HEK293T (cell line): ENCODE data around the gene ITGA4.

Experiments used
- BHLHE40 ChIP-seq: fragments of 450-650 bp; IDR thresholded peaks from 2 replicates; pipeline ENCODE4 v1.6.1; 2016; ENCODE audit warnings: mild to moderate bottlenecking, moderate library complexity, borderline replicate concordance
- FOXA1 ChIP-seq: fragments of 450-650 bp; IDR thresholded peaks from 2 replicates; pipeline ENCODE4 v1.6.1; 2016; ENCODE audit warnings: mild to moderate bottlenecking
- FOXK2 ChIP-seq: fragments of 450-650 bp; IDR thresholded peaks from 2 replicates; pipeline ENCODE4 v1.6.1; 2016; ENCODE audit warnings: mild to moderate bottlenecking
- FOXM1 ChIP-seq: fragments of 450-650 bp; IDR thresholded peaks from 2 replicates; pipeline ENCODE4 v1.6.1; 2017; ENCODE audit warnings: mild to moderate bottlenecking, borderline replicate concordance
- HDGF ChIP-seq: fragments of 450-650 bp; IDR thresholded peaks from 2 replicates; pipeline ENCODE4 v1.6.1; 2017; ENCODE audit warnings: antibody characterized with exemption, borderline replicate concordance
- L3MBTL2 ChIP-seq: fragments of 450-650 bp; conservative IDR thresholded peaks from 2 replicates; pipeline ENCODE4 v1.6.1; 2016; ENCODE audit warnings: mild to moderate bottlenecking
- SP1 ChIP-seq: fragments of 450-650 bp; IDR thresholded peaks from 2 replicates; pipeline ENCODE4 v1.6.1; 2017
- TARDBP ChIP-seq: fragments of 450-650 bp; IDR thresholded peaks from 2 replicates; pipeline ENCODE4 v1.6.1; 2016
- TF ChIP-seq, protein P1 (sequence below): fragments of 450-650 bp; IDR thresholded peaks from 2 replicates; pipeline ENCODE4 v1.6.1; 2016

DNA sequence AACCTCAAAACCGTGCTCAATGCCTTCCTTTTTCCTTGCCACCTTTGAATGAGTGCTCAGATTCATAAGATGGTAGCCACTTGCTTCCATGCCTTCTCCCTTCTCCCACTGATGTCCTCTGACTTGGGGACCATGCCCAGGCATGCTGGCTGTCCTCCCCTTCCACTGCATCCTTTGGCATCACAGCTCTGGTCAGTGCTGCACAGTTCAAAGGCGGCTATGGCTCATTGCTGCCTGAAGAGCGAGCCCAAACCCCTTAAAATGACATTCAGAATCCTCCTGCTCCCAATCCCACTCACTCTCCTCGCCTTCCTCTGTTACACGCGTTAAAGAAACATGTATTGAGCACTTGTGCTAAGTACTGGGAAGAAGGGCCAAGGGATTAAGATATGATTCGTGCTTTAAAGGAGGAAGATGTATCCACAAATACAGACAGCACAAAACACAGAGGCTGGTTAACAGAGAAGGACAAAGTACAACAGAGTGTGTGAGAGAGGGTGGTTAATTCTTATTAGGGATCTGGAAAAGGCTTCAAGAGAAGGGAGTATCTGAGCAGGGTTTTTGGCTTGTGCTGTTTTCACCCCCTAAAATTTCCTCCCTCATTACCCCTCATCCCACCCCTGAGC lies 118.0 kb downstream of the ITGA4 start:
- TF ChIP-seq, protein P1, sequence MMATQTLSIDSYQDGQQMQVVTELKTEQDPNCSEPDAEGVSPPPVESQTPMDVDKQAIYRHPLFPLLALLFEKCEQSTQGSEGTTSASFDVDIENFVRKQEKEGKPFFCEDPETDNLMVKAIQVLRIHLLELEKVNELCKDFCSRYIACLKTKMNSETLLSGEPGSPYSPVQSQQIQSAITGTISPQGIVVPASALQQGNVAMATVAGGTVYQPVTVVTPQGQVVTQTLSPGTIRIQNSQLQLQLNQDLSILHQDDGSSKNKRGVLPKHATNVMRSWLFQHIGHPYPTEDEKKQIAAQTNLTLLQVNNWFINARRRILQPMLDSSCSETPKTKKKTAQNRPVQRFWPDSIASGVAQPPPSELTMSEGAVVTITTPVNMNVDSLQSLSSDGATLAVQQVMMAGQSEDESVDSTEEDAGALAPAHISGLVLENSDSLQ = no peak
- TF ChIP-seq HDGF (no peak), FOXK2 (no peak), SP1 (no peak), TARDBP (no peak), FOXA1 (no peak), BHLHE40 (no peak), FOXM1 (no peak), L3MBTL2 (no peak)
